DOHH2 (cell line): ENCODE measurements around the gene FMNL2.

Experiments used
- CTCF ChIP-seq: fragments of 200-600 bp; sonication (generic); IDR thresholded peaks from one replicate; pipeline ENCODE4 v1.5.1; 2014; ENCODE audit warnings: antibody characterized with exemption, mild to moderate bottlenecking, low read depth, low read length; ENCODE audit not compliant: poor library complexity, severe bottlenecking
- EZH2phosphoT487 ChIP-seq: fragments of 200-600 bp; sonication (generic); IDR thresholded peaks from 2 replicates; pipeline ENCODE4 v1.6.1; 2017; ENCODE audit warnings: borderline replicate concordance, mild to moderate bottlenecking, antibody characterized with exemption, low read length, moderate library complexity, mixed read lengths

- TF ChIP-seq CTCF (no peak), EZH2phosphoT487 (no peak)
These were observed 132.9 kb downstream of the FMNL2 start for GRCh38 chr2:152467677-152468410.
